ENCODE measurements around the gene TMPRSS3.

Gene TMPRSS3

DNA sequence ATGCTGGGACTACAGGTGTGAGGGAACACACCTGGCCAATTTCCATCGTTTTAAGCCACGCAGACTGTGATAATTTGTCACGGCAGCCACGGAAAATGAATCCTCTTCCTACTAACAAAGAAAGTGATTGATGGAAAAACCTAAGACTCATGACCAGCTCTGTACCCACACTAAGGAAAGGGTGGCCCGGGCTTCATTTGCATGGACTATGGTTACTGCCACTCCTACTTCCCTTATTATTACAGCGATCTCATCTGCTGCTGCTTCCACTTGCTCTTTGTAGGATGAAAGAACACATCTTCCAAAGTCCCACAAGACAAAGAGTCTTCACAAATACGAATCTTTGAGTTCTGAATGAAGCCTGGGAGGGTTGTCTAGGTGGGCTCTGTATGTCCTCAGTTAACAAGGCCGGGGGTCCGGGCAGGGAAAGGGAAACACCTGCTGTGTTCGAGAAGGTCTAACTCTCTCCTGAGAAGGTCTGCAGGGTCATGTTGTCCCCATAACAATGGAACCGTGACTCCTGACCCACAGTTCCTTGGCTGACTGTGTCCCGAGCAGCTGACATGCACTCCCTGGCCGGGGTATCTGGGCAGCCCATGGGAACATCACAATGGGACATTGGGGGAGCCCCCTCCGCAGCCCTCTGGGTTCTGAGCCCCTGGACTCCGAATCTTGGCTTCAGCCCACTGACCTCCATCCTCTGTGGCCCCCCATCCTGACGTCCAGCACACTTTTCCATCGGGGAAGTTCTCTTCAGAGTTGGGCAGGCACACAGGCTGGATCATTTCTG is 16.2 kb downstream of the TMPRSS3 start:
- Histone ChIP-seq H3K27me3 (ENCODE audit: low read length) (no peaks in the 10 kb centered on the region), H4K20me1 (ENCODE audit: low read depth, low read length) (no peaks in the 10 kb centered on the region), H3K36me3 (ENCODE audit: low read length) (no peaks in the 10 kb centered on the region), H3K9me2 (replicated peaks; ENCODE audit: insufficient read depth, low read length) (no peaks in the 10 kb centered on the region), H3K9ac (ENCODE audit: low read length) (no peak overlapping the region), H3F3A (ENCODE audit: insufficient read depth) (no peaks in the 10 kb centered on the region), H3K9me3 (ENCODE audit: insufficient read depth, low read length) (no peaks in the 10 kb centered on the region), H3K27ac (ENCODE audit: low read depth, low read length) (no peak overlapping the region), H2AFZ (ENCODE audit: low read depth, low read length, severe bottlenecking) (no peak overlapping the region), H3K4me2 (ENCODE audit: low read depth, low read length, poor library complexity, severe bottlenecking) (no peak overlapping the region), H3K79me2 (ENCODE audit: insufficient read depth, low read length) (no peaks in the 10 kb centered on the region), H3K4me3 (ENCODE audit: insufficient read depth, low read length, poor library complexity, severe bottlenecking) (no peak overlapping the region)
- TF ChIP-seq, protein P1, sequence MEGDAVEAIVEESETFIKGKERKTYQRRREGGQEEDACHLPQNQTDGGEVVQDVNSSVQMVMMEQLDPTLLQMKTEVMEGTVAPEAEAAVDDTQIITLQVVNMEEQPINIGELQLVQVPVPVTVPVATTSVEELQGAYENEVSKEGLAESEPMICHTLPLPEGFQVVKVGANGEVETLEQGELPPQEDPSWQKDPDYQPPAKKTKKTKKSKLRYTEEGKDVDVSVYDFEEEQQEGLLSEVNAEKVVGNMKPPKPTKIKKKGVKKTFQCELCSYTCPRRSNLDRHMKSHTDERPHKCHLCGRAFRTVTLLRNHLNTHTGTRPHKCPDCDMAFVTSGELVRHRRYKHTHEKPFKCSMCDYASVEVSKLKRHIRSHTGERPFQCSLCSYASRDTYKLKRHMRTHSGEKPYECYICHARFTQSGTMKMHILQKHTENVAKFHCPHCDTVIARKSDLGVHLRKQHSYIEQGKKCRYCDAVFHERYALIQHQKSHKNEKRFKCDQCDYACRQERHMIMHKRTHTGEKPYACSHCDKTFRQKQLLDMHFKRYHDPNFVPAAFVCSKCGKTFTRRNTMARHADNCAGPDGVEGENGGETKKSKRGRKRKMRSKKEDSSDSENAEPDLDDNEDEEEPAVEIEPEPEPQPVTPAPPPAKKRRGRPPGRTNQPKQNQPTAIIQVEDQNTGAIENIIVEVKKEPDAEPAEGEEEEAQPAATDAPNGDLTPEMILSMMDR (IDR thresholded peaks at IDR 0.05; ENCODE audit: insufficient read depth, low read length, poor library complexity, severe bottlenecking): no peak
- no peak for TF ChIP-seq EZH2phosphoT487 (conservative IDR thresholded peaks at IDR 0.05; ENCODE audit: low read length)

DNA sequence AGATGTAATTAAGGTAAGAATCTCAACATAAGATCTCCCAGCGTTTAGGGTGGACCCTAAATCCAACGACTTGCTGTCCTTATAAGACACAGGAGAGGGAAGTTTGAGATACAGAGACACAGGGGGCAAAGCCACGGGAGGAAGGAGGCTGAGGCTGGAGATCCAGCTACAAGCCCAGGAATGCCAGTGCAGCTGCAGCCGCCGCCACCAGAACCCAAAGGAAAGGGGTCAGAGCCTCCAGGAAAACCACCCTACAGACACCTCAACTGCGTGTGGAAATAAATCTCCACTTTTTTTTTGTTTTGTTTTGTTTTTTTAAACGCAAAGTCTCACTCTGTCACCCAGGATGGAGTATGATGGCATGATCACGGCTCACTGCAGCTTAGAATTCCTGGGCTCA is 17.4 kb downstream of the TMPRSS3 start:
- Histone ChIP-seq H3K9me3 (ENCODE audit: insufficient read depth, low read length) (no peaks in the 10 kb centered on the region), H3K27ac (ENCODE audit: low read depth, low read length) (no peak overlapping the region)

DNA sequence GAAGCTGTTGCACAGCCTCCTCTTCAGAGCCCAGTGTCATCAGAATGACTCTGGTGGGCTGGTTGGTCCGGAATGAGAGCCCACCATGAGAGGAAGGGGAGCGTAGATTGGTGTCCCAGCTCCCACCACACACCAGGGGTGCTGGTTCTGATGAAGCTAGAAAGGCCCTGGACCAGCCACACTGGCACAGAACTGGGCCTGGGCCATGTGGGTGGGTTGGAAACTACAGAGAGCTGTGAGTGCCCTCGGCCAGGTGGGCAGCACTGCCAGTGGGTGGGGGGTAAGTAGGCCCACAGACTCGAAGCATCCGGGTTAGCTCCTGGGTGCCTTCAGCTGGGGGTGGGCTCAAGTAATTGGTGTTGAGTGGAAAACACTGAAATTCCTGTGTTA is 17.9 kb downstream of the TMPRSS3 start:
- Histone ChIP-seq H3K79me2 (ENCODE audit: insufficient read depth, low read length) (no peaks in the 10 kb centered on the region), H3K4me2 (ENCODE audit: low read depth, low read length, poor library complexity, severe bottlenecking) (no peak overlapping the region), H3K9me3 (ENCODE audit: insufficient read depth, low read length) (no peaks in the 10 kb centered on the region), H3K9me2 (replicated peaks; ENCODE audit: insufficient read depth, low read length) (no peaks in the 10 kb centered on the region), H2AFZ (ENCODE audit: low read depth, low read length, severe bottlenecking) (no peak overlapping the region), H3K27me3 (ENCODE audit: low read length) (no peaks in the 10 kb centered on the region), H3F3A (ENCODE audit: insufficient read depth) (no peaks in the 10 kb centered on the region), H3K4me3 (ENCODE audit: insufficient read depth, low read length, poor library complexity, severe bottlenecking) (no peak overlapping the region), H3K36me3 (ENCODE audit: low read length) (no peaks in the 10 kb centered on the region), H4K20me1 (ENCODE audit: low read depth, low read length) (no peaks in the 10 kb centered on the region), H3K9ac (ENCODE audit: low read length) (no peak overlapping the region), H3K27ac (ENCODE audit: low read depth, low read length) (no peak overlapping the region)
- TF ChIP-seq, protein P1 (IDR thresholded peaks at IDR 0.05; ENCODE audit: insufficient read depth, low read length, poor library complexity, severe bottlenecking): no peak
- TF ChIP-seq EZH2phosphoT487 (conservative IDR thresholded peaks at IDR 0.05; ENCODE audit: low read length): no peak

More for the DNA sequence above, 17.4 kb downstream of the TMPRSS3 start:
- Histone ChIP-seq H3F3A (ENCODE audit: insufficient read depth) (no peaks in the 10 kb centered on the region), H3K36me3 (ENCODE audit: low read length) (no peaks in the 10 kb centered on the region), H3K4me2 (ENCODE audit: low read depth, low read length, poor library complexity, severe bottlenecking) (no peak overlapping the region), H3K9me2 (replicated peaks; ENCODE audit: insufficient read depth, low read length) (no peaks in the 10 kb centered on the region), H3K27me3 (ENCODE audit: low read length) (no peaks in the 10 kb centered on the region), H3K4me3 (ENCODE audit: insufficient read depth, low read length, poor library complexity, severe bottlenecking) (no peak overlapping the region), H4K20me1 (ENCODE audit: low read depth, low read length) (no peaks in the 10 kb centered on the region), H2AFZ (ENCODE audit: low read depth, low read length, severe bottlenecking) (no peak overlapping the region), H3K79me2 (ENCODE audit: insufficient read depth, low read length) (no peaks in the 10 kb centered on the region), H3K9ac (ENCODE audit: low read length) (no peak overlapping the region)
- TF ChIP-seq EZH2phosphoT487 (conservative IDR thresholded peaks at IDR 0.05; ENCODE audit: low read length): no peak
- TF ChIP-seq, protein P1 (IDR thresholded peaks at IDR 0.05; ENCODE audit: insufficient read depth, low read length, poor library complexity, severe bottlenecking): no peak

Measured in SU-DHL-6 (cell line).